ENCODE results near the gene RERG. TPM values are rescaled to one million over a fixed set of nuclear protein-coding genes. Genes with fewer than 3 reads are reported as not detected.
"Not testable (repeated sequence)": the region's sequence is repeated elsewhere in the genome, so short reads cannot be mapped to it uniquely, and the experiment has no call there.

RERG gene
- total and polyA plus RNA-seq, 2 donors: 20.2 to 38.4 TPM

DNA sequence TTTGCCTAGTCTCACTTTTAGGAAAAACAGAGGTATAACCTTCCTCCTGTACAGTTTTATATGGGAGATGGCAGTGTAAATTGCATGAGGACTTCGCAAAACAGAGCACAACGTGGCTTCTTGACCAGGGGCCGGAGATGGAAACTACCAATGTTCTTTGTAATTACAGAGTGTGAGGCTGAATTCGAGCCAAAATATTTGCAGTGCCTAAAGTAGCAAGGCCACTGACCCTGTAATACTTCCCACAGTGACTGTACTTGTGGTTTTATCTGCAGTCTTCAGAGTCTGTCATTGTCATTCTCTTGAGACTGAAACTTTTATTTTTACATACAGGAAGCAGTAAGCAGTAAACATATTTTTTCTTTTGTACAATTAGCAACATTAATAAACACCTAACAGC lies 98.9 kb downstream of the RERG start:
- WGBS: 71% methylated on average over 4 of the region's 4 CpGs
- Histone ChIP-seq H3K36me3 (ENCODE audit: insufficient read depth) (no peaks in the 10 kb centered on the region), H3K4me3 (ENCODE audit: low read depth, low read length) (no peak overlapping the region), H3K27ac (ENCODE audit: low read depth) (no peak overlapping the region), H3K4me1 (ENCODE audit: insufficient read depth) (no peaks in the 10 kb centered on the region)
- DNase-seq (ENCODE audit: extremely low spot score): no peak

DNA sequence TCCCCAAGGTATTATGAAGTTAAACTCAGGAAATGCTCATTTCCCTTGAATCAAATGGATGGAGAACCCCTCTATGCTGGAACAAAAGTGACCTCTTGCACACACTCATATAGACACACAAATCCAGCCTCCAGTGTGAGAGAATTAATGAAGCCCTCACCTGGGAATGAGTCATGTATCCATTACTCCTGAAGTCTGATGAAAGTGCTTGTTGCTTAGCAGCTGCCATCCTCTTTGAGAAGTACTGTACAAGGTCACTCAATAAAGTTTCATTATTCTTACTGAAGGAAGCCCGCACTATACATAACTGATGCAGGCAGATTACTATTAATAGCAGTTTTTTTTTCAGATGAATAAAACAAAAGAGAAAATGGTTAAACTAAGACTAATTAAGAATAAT lies 102.3 kb downstream of the RERG start:
- Histone ChIP-seq H3K4me3 (ENCODE audit: low read depth, low read length) (no peak overlapping the region), H3K36me3 (ENCODE audit: insufficient read depth) (no peaks in the 10 kb centered on the region), H3K4me1 (ENCODE audit: insufficient read depth) (peaks cover 1% of the 10 kb centered on the region), H3K27ac (ENCODE audit: low read depth) (no peak overlapping the region)
- no peak for DNase-seq (ENCODE audit: extremely low spot score)
- 1% methylated on average over 1 of the region's 1 CpG for WGBS

DNA sequence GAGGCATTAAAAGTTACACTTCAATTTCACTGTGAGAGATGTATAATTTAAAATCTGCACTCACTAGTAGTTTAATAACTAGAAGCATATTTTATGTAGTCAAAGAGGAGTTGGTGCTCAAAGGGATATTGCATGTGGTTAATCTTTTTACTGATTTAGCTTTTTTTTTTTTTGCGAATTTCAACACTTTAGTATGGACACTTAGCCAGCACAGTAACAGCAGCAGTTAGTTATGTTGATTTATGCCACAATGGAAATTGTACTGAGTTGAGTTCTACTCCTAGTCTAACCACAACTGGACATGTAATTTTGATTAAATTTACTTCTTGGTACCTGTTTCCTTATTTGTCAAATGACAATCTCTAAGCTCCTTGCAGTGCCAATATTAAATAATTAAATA lies 104.2 kb downstream of the RERG start:
- no peak overlapping the region for H3K4me3 ChIP-seq (ENCODE audit: low read depth, low read length)
- H3K27ac ChIP-seq (ENCODE audit: low read depth): no peak overlapping the region
- peaks cover 1% of the 10 kb centered on the region for H3K4me1 ChIP-seq (ENCODE audit: insufficient read depth)
- 52% methylated on average over 1 of the region's 1 CpG for WGBS
- H3K36me3 ChIP-seq (ENCODE audit: insufficient read depth): no peaks in the 10 kb centered on the region
- no peak for DNase-seq (ENCODE audit: extremely low spot score)

DNA sequence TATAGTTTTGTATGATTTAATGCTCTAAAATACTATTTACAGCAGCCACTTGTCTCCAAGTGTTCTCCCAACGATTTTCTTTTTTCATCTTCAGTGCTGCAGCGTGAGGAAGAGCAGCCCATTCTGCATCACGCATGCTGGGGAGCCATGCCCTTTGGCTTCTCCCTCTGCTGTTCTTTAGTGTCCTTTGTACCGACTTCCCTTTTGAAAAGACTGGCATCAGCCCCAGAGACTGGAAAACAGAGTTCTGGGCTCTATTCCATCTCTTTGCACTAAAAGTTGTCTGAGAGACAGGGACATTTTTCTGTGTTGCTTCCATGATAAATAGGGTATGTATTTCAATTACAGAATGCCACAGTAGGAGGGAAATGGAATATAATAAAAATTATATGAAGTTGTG lies 105.1 kb downstream of the RERG start:
- 33% methylated on average over 4 of the region's 4 CpGs for WGBS
- H3K4me3 ChIP-seq (ENCODE audit: low read depth, low read length): no peak overlapping the region

DNA sequence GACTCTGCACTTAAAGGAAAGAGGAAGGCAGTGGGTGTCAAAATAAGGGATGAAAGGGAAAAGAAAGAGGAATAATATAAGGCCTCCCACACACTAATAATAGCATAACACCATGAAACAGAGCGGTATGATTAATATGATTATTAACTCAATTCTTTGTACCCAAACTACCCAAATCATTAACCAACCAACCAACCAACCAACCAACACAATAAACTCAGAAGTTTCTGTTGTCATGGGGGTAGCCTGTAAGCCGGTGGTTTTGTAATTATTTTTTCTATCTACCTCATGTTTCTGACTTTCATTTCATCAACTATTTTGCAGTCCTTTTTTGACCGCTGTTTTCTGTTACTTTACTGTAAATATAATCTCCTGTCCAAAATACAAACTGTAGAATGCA lies 105.8 kb downstream of the RERG start:
- Histone ChIP-seq H3K27ac (ENCODE audit: low read depth) (no peak overlapping the region), H3K36me3 (ENCODE audit: insufficient read depth) (no peaks in the 10 kb centered on the region), H3K4me1 (ENCODE audit: insufficient read depth) (peaks cover 1% of the 10 kb centered on the region), H3K4me3 (ENCODE audit: low read depth, low read length) (no peak overlapping the region)
- DNase-seq (ENCODE audit: extremely low spot score): no peak
- 95% methylated on average over 3 of the region's 3 CpGs for WGBS

More for the DNA sequence above, 105.1 kb downstream of the RERG start:
- peaks cover 1% of the 10 kb centered on the region for H3K4me1 ChIP-seq (ENCODE audit: insufficient read depth)
- no peaks in the 10 kb centered on the region for H3K36me3 ChIP-seq (ENCODE audit: insufficient read depth)
- DNase-seq (ENCODE audit: extremely low spot score): no peak
- no peak overlapping the region for H3K27ac ChIP-seq (ENCODE audit: low read depth)

DNA sequence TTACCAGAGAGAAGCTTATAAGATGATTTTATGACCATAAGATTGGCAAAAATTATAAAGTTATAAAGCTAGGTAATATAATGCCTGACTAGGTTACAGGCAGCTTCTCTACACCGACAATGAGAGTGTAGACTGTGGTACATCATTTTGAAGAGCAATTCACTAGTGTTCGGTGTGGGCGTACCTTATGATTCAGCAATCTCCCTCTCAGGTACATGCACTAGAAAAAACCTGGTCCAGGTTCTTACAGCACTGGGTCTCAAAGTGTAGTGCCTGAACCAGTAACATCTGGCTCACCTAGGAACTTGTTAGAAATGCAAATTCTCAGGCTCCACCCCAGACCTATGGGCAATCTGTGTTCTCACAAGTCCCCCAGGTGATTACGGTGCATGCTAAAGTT lies 106.7 kb downstream of the RERG start:
- 96% methylated on average over 4 of the region's 4 CpGs for WGBS
- Histone ChIP-seq H3K4me3 (ENCODE audit: low read depth, low read length) (no peak overlapping the region), H3K27ac (ENCODE audit: low read depth) (no peak overlapping the region), H3K36me3 (ENCODE audit: insufficient read depth) (no peaks in the 10 kb centered on the region), H3K4me1 (ENCODE audit: insufficient read depth) (peaks cover 1% of the 10 kb centered on the region)
- DNase-seq (ENCODE audit: extremely low spot score): no peak

DNA sequence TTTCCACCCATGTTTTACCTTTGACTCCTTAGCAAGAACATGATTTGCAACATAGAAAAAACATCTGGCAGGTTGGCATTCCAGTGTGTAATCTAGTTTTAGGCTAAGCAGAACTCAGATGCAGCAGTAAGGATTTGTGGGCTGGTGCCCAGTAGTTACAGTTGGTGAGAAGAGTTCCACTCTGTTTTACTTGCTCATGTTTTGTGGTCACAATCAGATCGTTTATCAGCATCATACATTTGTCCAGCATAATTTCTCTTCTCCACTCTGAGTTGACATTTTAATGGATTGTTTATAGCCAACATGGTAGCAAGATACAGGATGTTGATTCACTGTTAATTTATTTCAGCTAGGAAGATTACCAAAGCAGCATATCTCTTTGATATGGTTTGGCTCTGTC lies 128.4 kb downstream of the RERG start:
- DNase-seq (ENCODE audit: extremely low spot score): no peak
- H3K4me3 ChIP-seq (ENCODE audit: low read depth, low read length): no peak overlapping the region
- 24% methylated on average over 1 of the region's 1 CpG for WGBS
- no peaks in the 10 kb centered on the region for H3K36me3 ChIP-seq (ENCODE audit: insufficient read depth)
- H3K4me1 ChIP-seq (ENCODE audit: insufficient read depth): no peaks in the 10 kb centered on the region
- no peak overlapping the region for H3K27ac ChIP-seq (ENCODE audit: low read depth)

DNA sequence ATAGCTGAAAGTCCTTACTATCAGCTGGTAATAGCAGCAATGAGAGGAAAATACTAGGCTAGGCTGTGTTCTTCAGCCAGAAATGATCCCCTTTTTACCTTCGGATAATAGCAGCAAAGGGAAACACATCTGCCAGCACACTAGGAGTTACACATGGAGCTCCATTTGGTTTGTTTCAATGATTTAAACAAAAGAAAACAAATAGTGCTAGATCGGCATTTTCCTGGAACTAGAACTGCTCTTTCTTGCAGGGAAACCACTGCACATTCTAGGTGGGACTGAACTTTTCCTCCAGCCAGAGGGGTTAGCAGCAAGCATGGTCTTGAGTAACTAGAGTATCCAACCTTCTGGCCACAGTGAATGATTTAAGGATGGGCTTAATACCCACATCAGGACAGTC lies 130.8 kb downstream of the RERG start:
- DNase-seq (ENCODE audit: extremely low spot score): no peak
- H3K36me3 ChIP-seq (ENCODE audit: insufficient read depth): no peaks in the 10 kb centered on the region
- H3K4me1 ChIP-seq (ENCODE audit: insufficient read depth): no peaks in the 10 kb centered on the region
- no peak overlapping the region for H3K27ac ChIP-seq (ENCODE audit: low read depth)
- WGBS: 61% methylated on average over 2 of the region's 2 CpGs
- H3K4me3 ChIP-seq (ENCODE audit: low read depth, low read length): no peak overlapping the region

DNA sequence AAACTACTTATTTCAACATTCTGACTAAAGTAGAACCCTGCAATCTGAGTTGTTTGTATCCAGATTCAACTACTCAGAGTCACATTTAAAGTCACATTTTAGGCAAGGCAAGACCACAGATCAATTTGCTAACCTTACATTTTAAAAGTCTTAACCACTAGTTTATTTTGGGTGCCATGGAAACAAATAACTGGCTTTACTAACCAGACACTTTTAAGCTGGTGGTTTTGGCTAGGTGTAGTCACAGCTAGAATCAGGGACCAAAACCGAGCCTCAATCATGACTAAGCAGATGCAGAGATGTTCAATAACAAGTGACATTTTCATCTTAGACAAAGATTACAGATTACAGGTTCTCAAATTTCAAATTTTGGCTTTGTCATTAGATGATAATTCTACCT lies 133.1 kb downstream of the RERG start:
- Histone ChIP-seq H3K4me1 (ENCODE audit: insufficient read depth) (no peaks in the 10 kb centered on the region), H3K36me3 (ENCODE audit: insufficient read depth) (no peaks in the 10 kb centered on the region), H3K4me3 (ENCODE audit: low read depth, low read length) (no peak overlapping the region), H3K27ac (ENCODE audit: low read depth) (no peak overlapping the region)
- WGBS: 54% methylated on average over 1 of the region's 1 CpG
- no peak for DNase-seq (ENCODE audit: extremely low spot score)

DNA sequence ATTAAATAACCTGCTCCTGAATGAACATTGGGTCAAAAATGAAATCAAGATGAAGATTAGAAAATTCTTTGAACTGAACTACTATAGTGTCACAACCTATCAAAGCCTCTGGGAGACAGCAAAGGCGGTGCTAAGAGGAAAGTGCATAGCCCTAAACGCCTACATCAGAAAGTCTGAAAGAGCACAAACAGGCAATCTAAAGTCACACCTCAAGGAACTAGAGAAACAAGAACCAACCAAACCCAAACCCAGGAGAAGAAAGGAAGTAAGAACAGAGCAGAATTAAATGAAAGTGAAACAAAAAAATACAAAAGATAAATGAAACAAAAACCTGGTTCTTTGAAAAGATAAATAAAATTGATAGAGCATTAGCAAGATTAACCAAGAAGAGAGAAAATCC lies 143.5 kb downstream of the RERG start:
- H3K4me3 ChIP-seq (ENCODE audit: low read depth, low read length); H3K36me3 ChIP-seq (ENCODE audit: insufficient read depth); DNase-seq (ENCODE audit: extremely low spot score); H3K4me1 ChIP-seq (ENCODE audit: insufficient read depth); H3K27ac ChIP-seq (ENCODE audit: low read depth): not testable (repeated sequence)
- WGBS: 83% methylated on average over 2 of the region's 2 CpGs

DNA sequence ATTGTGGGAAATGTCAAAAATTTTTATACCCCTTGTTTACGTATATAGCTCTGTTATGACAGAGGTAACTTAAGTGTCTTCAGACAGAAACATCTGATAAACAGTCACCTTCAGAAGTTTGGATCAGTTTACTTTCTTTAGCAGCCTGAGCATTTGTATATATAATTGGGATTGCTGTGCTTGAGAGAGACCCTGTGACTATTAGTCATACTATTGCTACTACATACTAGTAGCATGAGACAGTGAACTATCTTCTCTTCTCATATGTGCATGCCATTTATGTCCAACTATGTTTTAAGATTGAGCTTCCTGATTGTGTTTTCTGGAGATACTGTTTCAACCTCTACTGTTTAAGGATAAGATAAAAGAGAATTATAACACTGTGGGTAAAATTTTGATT lies 146.9 kb downstream of the RERG start:
- H3K27ac ChIP-seq (ENCODE audit: low read depth): no peak overlapping the region
- 79% methylated on average over 1 of the region's 1 CpG for WGBS

DNA sequence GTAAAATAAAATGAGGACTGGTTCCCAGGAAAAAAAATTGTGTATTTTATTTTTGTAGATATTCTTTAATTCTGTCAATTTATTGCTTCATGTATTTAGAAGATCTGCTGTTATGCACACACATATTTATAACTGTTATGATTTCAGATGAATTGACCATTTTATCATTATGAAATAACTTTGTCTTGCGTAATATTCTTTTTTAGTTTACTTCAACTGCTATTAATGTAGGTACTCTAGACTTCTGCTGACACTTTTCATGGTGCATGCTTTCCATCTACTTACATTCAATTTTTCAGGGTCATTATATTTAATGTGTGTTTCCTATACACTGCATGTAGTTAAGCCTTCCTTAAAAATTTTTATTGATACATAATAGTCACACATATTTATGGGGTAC lies 162.1 kb downstream of the RERG start:
- 98% methylated on average over 1 of the region's 1 CpG for WGBS
- Histone ChIP-seq H3K4me1 (ENCODE audit: insufficient read depth) (no peaks in the 10 kb centered on the region), H3K4me3 (ENCODE audit: low read depth, low read length) (no peak overlapping the region), H3K27ac (ENCODE audit: low read depth) (no peak overlapping the region), H3K36me3 (ENCODE audit: insufficient read depth) (no peaks in the 10 kb centered on the region)
- DNase-seq (ENCODE audit: extremely low spot score): no peak

More for the DNA sequence above, 146.9 kb downstream of the RERG start:
- DNase-seq (ENCODE audit: extremely low spot score): no peak
- no peaks in the 10 kb centered on the region for H3K4me1 ChIP-seq (ENCODE audit: insufficient read depth)
- H3K36me3 ChIP-seq (ENCODE audit: insufficient read depth): no peaks in the 10 kb centered on the region
- H3K4me3 ChIP-seq (ENCODE audit: low read depth, low read length): no peak overlapping the region

Other genes with a start within 250 kb of the RERG start
- gene PDE6H, start 248.4 kb downstream of the RERG start, total RNA-seq: not detected
- gene PDE6H, start 248.4 kb downstream of the RERG start, polyA plus RNA-seq: not detected
- gene PTPRO, start 101.1 kb upstream of the RERG start, total RNA-seq: 4.8 TPM
- gene PTPRO, start 101.1 kb upstream of the RERG start, polyA plus RNA-seq: 0.91 TPM